ENCODE measurements around the gene CENPM. TPM values are rescaled to one million over a fixed set of nuclear protein-coding genes. Genes with fewer than 3 reads are reported as not detected.

CENPM gene
- total RNA-seq, 1 donor from 2014 or later: 0.52 TPM

- ATAC-seq: peak; percentile 9
- intact Hi-C loops (cut with micrococcal nuclease): no loop called here
- DNase-seq: peak; percentile 77
Measured at GRCh38 chr22:41917903-41918791, 28.8 kb downstream of the CENPM start.

- intact Hi-C loops (cut with micrococcal nuclease): no loop called here
- DNase-seq (no peak), ATAC-seq (no peak)
Measured at GRCh38 chr22:41917375-41917902, 29.5 kb downstream of the CENPM start.

GRCh38 chr22:41916745-41917358 lies 30.1 kb downstream of the CENPM start:
- ATAC-seq (no peak), DNase-seq (no peak)
- intact Hi-C loops (cut with micrococcal nuclease): no loop called here

DNA sequence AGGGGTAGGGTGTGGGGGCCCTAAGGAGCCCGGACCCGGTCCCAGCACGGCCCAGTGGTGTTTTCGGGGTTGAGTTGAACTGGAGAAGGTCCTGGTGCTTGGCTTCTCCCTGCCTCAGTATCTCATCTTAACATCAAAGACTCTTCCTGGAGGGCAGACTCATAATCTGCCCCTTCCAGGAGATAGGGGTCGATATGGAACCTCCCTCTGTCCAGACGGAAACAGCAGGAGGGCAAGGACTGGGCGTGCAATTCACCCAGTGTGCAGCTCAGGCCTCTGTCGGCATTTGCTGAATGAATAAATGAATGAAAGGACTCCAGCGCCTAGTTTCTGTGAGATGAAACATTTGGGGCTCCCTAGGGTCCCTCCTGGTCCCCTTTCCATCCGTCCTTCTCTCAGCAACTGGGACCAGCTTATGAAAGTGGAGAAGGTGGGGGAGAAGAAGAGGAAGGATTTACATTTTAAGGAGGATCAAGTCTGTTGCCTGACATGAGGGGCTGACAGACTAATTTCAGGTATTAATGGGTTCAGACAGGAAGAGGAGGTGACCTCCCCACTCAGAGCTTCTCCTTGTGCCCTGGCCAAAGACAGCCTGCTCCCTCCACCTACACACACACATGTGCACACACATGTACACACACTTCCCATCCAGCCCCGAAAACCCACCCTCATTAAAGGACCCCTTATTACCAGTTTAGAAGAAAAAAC lies 31.0 kb downstream of the CENPM start:
- ATAC-seq (no peak), DNase-seq (no peak)
- intact Hi-C loops (cut with micrococcal nuclease): no loop called here

DNA sequence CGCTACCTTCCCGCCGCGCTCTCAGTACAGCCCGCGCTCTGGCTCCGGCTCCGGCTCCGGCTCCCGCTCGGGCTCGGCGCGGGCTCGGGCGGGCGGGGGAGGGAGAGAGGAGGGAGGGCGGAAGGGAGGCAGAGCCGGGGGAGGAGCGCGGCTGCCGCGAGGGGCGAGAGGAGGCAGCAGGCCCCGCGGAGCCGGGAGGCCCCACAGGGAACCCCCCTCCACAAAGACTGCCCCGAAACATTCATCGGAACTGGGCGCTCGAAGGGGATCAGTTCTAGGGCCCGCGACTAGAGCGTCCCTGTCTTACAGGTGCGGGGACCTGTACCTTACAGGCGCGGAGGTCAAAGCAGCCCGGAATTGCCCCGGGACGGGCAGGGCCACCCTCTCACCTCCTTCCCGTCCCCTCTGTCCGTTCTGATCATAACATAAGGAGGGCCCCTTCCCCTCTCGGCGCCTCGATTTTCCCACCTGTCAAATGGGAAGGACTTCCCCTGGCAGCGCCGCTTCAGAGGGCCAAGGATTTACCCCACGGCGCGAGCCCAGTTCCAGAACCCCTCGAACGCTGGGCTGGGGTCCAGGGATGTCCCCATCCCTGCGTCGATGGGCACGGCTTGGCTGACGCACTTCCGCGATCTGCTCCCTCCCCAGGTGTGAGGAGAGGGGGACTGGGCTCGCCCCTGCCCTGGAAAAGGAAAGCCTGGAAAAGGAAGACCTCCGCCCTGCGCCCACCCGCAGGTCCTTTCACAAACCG lies 31.7 kb downstream of the CENPM start, which contains the start of gene SHISA8:
Gene SHISA8 (minus strand): TSS at position 40 of the 751 bp plus-strand sequence. CDS start 407 bp downstream, outside the sequence.
- peak; percentile 40 for ATAC-seq
- peak; percentile 73 for DNase-seq
- intact Hi-C loops (cut with micrococcal nuclease): no loop called here

DNA sequence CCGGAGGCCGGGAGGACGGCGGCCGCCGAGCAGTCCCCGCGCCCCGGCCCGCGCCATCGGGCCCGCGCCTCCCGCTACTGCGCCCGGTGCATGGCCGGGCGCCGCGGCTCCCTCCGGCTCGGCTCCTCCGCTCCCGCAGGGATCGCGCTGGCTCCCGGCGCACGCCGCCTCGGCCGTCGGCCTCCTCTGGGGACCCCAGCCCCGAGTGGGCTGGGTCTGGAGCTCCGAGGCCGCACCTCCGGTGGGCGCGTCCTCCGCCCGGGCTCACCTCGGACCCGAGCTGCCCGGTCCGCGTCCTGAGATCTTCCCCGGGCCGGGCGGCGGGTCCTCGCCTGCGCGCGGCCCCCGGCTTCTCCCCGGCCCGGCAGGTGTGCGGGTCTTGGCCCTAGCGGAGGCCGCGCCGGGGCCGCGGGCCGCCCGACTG lies 32.3 kb downstream of the CENPM start:
- ATAC-seq (no peak), DNase-seq (no peak)
- intact Hi-C loops (cut with micrococcal nuclease): no loop called here

DNA sequence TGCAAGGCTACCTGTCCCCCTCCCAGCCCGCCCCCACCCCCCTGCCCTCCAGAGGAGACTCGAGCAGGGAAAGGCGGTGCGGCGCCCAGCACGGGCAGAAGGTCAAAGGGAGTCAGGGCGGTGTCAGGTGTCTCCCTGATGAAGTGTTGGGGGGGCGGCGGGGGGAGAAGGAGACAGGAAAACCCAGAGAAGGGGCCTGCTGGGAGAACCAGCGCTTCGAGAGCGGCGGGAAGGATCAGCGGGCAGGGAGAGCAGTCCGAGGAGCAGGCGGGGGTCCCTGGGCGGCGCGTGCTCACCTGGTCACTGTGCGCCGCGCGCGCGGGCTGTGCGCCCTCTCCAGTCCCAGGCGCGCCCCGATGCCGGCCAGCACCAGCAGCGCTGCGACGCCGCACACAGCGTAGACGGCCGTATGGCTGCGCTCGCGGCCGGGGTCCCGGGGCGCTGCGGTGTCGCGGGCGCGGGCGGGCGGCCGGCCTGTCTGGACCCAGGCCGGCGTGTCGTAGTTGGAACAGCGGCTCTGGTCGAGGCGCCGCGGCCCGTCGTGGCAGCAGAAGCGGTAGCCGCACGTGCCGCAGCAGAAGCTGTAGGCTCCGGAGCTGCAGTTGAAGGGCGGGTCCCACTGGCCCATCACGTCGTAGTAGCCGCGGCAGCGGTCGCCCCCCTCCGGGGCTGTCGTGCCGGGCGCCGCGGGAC lies 33.0 kb downstream of the CENPM start:
- intact Hi-C loops (cut with micrococcal nuclease): no loop called here
- DNase-seq: no peak
- ATAC-seq: no peak

DNA sequence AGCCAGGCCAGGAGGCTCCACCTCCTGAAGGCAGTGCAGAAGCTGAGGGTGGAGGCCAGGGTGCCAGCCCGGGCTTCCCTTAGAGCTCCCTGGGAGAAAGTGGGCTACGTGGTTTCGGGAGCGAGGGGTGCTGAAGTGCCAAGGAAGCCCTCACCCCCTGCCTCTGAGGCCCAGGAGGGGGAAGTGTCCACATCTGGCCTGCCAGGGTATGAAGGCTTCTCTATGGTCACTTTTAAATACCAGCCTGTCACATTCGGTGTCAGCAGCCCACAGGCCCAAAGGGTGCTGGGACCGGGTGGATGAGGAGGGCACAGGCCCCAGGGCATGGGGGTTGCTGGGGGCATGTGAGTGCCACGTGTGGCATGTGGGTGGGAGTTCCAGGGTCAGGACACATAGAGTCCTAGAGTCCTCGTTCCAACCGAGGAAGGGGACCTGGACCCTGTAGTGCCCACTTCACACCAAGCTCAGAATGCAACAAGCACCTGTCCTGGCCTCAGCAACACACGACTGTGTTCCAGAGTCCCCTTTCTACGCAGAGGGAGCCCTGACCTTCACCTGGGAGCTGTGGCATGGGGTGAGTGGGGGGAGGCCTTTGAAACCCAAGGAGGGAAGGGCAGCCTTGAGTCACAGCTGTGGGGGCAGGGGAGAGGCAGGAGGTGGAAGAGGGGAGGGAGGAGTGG lies 33.8 kb downstream of the CENPM start:
- intact Hi-C loops (cut with micrococcal nuclease): no loop called here
- no peak for ATAC-seq
- no peak for DNase-seq

DNA sequence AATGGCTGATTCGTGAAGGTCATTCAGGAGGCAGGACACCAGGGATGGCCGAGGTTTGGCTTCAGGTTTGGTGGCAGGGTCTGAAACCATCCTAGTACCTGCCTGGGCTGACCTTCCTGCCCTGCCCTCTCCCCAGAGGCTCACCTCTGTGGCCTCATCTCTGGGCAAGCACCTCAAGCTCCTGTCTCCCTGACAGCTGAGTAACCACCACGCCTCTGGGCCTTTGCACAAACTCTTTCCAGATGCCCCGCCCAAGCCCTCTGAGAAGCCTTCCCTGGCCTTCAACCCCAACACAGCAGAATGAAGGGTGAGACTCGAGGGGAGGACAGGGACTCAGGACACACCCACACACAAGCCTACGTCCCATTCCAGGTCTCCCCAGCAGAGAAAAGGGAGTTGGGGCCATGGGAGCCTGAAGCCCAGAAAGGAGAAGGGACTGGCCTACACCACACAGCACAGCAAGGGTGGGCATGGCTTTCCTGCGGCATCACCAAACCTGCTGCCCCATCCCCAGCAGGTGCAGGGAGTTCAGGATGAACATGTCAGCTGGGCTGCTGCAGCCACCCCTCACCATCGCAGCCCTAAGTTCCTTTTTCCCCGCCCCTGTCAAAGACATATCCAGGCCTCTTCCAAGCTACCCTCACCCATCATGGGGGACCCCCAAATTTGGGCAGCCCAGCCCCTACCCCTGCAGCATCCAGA lies 34.5 kb downstream of the CENPM start:
- no peak for DNase-seq
- ATAC-seq: no peak
- intact Hi-C loops (cut with micrococcal nuclease): no loop called here

- ATAC-seq (peak; percentile 2), DNase-seq (no peak)
- intact Hi-C loops (cut with micrococcal nuclease): no loop called here
Measured at GRCh38 chr22:41911001-41911611, 35.8 kb downstream of the CENPM start.

DNA sequence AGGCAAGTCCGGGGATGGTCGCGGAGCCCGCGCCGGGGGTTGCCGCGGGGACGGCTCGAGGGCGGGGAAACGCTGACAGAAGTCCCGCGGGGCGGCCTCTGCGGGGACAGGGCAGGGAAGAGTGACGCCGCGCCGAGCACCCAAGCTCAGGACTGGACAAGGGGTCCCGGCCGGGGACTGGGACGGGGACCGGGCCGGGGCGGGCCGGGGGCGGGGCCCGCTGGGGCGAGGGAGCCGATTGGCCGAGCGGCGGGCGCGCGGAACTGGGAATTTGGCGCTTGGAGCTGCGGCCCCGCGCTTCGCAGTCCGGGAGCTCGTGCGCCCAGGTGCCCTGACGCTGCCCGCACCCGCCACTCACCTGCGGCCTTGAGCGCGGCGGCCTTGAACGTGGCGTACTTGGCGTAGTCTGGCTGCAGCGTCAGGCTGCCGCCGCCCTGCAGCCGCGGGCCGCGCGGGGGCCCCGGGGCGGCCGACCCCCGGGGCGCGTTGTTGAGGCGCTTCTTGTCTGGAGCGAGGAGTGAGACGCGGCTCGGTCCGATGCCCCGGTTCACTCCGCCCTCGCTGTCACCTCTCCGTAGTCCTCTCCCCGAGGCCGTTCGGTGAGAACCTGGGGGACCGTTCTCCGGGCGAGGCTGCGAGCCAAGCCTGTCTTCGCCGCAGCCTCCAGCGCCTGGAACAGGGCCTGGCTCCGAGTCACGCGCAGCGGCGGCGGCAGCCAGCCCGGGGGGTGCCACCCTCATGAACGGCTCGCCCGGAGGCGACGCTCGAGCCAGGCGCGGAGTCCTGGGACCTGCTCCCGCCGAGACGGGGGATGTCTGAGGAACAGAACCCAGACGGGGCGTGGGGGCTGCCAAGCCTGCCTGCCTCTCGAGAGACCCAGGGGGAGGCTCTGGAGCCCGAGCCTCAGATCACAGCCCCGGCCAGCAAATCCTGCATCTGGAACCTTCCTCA lies 36.6 kb downstream of the CENPM start:
- peak; percentile 82 for DNase-seq
- intact Hi-C loops (cut with micrococcal nuclease): no loop called here
- peak; percentile 78 for ATAC-seq

DNA sequence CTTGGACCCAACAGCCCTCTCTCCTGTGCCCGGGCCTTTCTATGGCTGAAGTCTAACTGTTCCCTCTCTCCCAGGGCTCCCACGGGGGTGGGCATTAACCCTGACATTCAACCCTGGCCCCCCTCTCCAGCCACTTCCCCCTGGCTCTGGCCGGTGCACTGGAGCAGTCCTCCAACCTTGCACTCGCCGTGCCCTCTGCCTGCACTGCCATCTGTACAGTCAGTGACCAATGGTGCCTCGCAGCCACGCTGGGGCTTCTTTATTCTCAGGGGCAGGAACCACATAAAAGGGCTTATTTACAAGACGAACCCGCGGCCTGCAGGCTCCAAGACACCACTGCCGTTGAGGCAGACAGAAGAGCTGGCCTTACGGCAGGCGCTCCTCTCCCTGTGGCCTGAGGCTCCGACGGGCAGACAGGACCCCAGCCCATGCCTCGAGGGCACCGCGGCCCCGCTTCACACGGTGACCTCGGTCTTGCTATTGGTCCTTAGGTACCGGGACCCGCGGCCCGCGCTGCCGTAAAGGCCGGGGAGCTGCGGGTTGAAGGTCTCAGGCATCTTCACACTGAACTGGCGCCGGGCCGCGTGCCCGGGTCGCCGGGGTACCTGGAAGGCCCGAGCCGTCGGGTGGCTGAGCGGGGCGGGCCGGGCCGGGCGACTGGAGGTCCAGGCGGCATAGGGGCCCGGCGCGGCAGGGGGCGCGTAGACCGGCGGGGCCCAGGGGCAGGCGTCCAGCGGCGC lies 37.5 kb downstream of the CENPM start:
- no peak for DNase-seq
- intact Hi-C loops (cut with micrococcal nuclease): no loop called here
- peak; percentile 3 for ATAC-seq

DNA sequence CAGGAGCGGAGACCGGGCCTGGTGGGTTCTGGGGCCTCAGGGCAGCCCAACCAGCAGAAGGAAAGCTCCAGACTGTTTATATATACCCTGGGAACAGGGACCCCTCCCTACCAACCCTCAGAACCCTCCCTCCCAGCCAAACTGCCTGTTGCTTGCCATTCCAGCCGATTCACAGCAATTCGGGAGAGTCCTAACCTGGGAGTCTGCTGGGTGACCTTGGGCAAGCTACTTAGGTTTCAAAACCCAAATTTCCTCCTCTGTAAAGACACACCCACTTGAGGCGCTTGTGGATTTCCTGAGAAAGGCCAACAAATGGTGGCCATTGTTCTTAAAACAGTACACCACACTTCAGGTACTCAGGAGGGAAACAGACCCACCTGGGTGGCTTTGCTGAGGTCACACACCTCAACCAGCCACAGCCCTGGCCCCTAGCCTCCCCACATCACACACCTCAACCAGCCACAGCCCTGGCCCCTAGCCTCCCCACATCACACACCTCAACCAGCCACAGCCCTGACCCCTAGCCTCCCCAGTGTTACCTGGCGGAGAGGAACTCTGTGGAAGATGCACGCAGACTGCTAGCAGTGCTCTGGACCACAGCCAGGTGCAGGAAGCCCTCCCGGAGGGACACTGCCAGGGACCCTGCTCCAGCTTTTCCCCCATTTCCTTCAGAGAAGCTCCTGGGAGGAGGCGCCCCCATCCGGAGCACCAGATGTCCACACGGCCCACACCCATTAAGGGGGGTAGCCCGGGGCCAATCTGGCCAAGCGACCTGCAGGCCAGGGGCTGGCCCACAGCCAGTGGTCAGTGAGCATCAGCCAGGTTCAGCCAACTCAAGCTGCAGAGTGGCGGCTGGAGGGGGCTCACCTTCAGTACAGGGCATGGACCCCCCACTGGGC lies 38.3 kb downstream of the CENPM start:
- ATAC-seq: no peak
- intact Hi-C loops (cut with micrococcal nuclease): no loop called here
- no peak for DNase-seq
